ENCODE results near the gene TTLL3.

TTLL3 gene

DNA sequence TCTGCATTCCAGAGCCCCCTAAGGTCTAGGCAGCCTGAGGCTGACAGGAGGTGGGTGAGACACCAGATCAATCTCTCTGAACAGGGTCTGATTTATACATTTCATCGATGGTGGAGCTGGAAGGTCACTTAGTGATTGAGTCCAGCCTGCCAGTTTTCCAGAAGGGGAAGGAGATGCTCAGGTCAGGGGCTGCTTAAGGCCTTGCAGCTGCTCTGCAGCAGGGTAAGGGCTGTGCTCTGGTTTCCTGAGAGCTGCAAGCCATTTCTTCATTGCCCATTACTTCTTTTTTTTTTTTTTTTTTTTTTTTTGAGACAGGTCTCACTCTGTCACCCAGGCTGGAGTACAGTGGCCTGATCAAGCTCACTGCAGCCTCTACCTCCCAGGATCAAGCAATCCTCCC is 28.5 kb upstream of the TTLL3 start:
- no peak for DNase-seq

DNA sequence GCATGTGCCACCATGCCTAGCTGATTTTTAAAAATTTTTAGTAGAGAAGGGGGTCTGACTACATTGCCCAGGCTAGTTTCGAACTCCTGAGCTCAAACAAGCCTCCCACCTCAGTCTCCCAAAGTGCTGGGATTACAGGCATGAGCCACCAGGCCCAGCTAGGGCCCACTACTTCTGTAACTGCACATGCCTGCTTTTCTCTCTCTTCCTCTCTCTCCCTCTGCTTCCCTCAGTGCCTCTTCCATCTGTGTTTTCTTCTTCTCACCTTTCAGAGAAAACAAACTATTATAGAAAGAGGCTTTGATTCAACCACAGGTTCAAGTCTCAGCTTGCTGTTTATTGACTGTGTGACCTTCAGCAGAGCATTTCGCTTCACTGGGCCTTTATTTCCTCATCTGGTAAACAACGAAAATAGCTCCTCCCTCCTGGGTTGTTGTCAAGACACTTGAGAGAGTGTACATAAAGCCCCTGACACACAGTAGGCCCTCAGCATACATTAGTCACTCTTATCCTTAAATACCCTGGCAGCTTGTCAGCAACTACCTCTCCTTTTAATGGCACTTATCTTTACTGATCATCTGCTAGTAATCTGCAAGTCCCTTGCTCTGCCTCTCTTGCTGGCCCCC is 28.0 kb upstream of the TTLL3 start:
- DNase-seq = no peak

DNA sequence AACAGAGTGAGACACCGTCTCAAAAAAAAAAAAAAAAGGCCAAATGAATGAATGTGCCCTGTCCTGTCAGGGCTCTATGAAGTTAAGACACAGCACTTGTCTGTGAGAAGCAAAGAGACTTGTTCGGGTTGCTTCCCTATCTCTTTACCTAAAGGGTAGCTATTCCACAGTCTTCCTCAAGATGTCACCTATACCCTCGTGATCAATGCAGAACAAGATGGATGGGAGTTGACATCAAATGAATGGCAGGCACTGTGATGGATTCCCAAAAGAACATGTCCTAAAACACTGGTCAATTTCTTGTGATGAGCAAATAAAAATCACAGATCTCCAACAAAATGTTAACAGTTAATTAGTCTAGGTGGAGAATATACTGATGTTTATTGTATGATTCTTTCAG is 27.3 kb upstream of the TTLL3 start:
- peak; percentile 35 for DNase-seq

DNA sequence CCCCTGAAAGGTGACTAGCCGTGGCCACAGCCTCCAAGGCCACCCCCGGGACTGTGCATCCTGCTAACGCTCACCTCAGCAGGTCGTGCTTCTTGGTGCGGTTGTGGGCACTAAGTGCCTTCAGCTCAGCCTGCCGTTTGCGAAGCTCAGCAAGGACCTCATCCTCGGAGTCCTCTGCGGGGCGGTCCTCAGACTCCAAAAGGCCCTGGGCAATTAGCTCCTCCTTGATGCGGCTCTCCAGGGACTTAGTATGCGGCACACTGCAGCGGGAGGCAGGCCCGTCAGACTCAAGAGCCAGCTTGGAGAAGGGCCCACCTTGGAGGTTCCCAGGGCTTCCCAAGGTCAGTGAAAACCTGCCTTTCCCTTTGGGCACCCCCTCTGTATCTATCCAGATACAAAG is 26.1 kb upstream of the TTLL3 start:
- no peak for DNase-seq

DNA sequence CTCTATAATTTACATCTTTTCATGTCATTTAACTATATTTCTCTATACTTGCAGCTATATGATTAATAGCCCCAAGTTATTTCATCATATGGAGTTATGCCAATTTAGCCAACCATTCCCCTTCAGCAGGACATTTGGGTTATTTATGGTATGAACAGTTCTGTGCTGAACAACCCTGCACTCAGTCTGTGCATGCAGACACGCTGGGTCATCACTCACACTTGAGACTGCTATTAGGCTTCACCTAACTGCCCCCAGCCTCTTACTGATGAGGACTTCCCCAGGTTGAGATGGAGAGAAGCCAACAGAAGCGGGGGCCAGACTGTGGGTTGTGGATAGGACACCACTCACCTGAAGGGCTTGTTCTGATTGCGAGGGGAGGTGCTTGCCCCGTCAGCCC is 25.1 kb upstream of the TTLL3 start:
- DNase-seq = no peak

DNA sequence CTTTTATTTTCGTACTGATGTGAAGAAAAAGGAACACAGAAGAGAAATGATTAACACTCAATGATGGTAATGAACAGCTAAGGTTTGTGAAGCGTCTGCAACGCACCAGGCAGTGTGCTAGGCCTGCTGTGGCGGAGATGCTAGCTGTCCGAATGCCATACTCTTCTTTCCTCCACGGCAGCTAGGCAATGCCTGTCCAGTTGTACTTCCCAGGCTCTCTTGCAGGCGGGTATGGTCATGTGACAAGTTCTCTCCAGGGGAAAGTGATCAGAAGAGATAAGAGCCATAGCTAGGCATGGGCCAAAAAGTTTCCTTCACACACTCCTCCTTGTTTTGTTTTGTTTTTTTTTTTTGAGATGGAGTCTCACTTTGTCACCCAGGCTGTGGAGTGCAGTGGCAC is 24.5 kb upstream of the TTLL3 start:
- DNase-seq = no peak

DNA sequence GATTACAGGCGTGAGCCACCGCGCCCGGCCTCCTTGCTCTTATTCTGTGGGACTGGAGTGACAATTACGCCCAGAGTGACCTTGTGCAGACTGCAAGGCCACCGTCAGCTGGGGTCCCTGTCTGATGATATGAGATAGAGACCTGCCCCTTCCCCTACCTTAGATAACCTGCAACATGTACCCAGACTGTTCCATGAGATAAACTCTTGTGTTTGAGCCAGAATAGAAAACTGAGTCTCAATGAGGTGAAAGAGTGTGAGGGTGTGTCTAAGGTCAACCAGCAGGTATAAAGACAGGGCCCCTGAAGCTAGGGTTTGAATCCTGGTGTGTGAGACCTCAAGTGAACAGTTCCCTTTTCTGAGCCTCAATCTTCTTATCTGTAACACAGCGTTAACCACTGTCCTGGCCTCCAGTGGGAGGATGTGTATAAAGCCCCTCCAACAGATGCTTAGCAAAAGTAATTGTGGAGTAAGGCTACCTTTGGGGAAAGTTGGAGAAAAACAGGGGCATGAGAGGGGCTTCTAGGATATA is 23.8 kb upstream of the TTLL3 start:
- no peak for DNase-seq

DNA sequence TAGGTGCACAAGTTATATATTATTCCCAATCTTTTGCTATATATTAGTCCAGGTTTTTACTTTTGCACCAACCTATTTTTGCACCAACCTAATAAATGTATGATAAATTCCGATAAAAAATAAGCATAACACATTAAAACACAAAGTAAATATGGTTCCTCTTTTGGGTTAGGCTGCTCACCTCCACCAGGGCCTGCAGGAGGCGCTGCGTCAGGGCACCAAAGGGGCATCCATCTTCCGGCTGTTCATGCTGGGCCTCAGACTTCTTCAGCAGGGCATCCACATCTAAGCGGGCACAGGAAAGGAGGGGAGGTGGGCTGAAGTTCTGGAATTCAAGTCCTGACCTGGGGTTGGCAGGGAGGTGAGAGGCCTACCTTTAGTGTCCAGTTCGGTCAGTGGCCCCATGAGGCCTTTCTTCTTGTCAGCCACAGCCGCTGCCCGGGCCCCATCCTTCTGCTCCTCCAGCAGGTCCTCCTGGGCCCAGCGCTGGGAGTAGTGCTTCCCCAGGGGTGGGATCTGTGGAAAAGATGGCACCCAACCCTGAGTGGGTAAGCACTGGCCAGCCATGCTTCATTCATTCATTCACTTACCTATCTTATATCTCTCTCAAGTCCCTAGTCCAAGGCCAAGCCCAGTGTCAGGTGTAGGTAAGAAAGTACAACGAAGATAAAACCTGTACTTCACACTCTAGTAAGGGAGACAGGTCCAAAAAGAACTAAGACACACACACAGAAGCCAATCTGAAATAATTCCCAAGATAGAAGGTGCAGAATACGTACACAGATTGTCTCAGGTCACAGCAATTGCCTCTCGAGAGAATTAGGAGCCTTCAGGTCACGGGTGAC is 23.0 kb upstream of the TTLL3 start:
- no peak for DNase-seq

DNA sequence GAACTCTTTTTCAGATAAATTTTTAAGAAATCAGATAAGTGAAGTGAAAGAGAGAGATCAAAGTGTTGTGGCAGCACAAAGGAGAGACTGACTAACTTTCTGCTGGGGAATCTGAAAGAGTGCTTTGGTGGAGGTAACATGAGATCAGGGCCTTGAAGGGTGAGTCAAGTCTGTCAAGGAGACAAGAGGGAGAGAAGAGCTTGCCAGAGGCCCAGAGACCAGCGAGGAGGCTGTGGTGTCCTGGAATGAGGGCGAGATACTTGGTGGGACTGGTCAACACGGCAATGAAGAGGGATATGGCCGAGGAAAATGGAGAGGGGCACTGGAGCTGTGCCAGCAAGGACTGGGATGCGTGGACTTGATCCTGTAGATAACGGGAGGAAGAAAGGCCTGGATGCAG is 22.3 kb upstream of the TTLL3 start:
- peak; percentile 32 for DNase-seq

DNA sequence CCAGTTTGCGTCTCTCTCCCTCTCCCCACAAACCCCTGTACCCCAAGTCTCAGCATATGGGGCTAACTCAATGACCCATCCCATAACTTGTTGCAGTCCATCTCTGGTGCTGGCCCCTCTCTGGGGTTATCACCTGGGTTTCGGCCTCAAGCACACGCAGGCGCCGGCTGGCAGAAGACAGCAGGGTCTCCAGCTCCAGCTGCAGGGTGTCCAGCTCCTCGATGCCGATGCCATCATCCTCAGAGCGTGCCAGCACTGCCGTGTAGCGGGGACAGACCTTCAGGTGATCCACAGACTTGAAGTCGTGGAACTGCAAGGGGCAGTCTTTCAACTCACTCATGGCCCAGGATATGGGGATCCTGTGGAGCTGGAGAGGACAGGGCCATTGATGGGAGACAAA is 18.9 kb upstream of the TTLL3 start:
- DNase-seq = no peak

DNA sequence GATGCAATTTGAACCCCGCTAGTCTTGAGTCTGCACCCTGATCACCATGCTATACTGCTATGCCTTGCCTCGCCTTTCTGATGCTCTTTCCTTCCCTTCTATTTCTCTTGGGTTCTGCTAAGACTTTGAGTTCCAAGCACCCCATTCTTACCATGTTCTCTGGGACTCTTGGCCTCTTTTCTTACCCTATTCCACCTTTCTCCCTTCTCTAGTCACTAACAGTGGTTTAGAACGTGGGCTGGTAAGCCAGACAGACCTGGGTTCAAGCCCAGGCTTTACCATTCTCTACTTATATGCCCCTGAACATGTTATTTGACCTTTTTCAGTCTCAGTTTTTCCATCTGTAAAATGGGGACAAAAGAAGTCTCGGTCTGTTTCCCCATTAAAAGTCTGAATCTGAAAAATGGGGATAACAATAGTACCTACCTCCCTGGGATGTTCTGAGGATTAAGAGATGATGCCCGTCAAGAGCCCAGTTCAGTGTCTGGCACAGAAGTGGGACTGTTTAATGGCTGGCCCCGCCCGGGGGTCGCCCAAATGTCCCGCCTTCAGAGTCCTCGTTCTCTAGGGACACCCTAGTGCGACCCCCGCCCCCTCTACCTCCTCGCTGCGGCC is 18.2 kb upstream of the TTLL3 start:
- no peak for DNase-seq

DNA sequence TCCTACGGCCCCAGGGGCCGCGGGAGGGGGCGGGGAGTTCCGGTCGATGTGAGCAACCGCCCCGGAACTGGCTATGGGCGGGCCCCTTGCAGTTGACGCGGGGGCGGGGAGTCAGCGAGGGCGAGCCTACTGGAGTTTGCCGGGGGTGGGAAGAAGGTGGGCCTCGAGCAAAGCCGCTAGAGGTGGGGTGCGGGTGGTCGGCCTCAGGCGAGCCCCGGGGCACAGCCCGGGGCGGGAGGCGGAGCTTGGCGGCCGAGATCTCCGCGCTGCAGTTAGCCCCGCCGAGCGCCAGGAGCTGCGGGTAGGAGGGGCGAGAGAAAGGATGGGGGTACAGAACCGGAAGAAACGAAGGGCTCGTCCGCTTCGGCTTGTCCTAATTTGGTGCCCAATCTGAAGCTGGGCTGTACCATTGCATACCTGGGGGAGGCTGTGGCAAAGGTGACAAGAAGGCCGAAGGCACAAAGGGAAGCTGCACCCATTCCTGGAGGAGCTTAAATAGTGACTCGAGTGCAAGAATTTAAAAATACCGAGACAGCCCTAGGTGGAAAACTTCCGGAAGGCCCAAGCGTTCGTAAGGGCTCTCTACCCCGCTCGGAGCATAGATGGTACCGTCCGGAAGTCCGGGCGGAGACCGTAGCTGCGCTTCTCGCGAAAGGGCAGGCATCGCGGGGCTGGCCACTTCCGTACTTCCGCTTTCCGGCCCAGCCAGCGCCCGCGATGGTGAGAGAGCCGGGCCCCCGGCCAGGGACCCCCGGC is 17.5 kb upstream of the TTLL3 start, which contains the start of the genes ARPC4 and TADA3:
Gene ARPC4, plus strand, starts transcription at position 678 of the 756 bp plus-strand sequence. Its CDS starts 40 bp downstream, at position 718.
Gene TADA3, minus strand, starts transcription at position 69 of the 756 bp plus-strand sequence. CDS start 1,007 bp downstream, outside the sequence.
- DNase-seq = peak; percentile 93

DNA sequence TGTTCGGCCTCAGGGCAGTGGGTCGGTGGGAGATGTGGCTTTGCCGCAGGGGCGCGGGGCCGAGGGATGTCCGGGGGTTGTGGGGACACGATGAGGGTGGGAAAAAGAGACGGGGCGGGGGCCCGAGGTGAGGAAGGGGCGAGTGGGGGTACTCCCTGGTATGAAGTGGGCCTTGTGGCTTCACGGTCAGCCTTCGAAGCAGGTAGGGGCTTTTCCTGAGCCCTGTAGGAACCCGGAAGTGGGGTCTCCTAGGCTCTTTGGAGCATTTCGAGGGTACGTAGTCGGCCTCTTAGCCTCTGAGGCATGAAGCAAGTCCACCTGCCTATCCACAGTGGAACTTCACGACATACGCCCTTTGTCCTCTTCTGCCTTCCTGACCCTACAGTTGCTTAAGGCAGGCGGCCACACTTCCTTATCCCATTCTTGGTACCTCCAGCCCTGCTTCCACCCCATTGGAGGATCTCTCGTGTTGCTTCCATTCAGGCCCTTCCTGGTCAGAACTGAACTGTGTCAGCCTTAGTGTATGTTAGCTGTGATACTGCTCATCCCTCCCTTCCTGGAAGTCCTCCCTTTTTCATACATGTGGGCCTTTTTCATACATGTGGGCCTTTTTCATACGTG is 16.8 kb upstream of the TTLL3 start:
- DNase-seq = peak; percentile 57

DNA sequence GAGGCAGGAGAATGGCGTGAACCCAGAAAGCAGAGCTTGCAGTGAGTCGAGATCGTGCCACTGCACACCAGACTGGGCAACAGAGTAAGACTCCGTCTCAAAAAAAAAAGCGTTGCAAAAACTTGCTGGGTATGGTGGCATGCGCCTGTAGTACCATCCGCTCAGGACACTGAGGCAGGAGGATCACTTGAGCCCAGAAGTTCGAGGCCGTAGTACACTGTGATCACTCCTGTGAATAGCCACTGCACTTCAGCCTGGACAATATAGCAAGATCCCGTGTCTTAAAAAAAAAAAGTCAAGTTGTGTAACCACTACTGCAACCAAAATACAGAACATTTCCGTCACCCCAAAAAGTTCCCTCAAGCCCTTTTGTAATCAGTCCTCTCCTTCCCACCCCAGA is 15.7 kb upstream of the TTLL3 start:
- DNase-seq = no peak

DNA sequence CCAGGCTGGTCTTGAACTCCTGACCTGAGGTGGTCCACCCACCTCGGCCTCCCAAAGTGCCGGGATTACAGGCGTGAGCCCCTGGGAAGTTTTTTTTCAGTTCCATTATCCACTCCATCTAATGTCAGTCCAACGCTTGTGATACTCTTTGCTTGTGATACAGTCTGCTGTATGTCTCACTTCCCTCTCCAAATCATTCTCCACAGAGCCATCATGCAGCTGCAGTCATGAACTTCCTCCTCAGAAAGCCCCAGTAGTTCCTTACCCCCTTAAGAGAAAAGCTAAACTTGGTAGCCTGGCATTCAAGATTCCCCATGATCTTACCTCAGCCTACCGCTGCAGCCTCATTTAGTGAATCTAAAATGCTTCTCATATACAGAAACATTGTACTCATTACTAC is 14.9 kb upstream of the TTLL3 start:
- DNase-seq = no peak

DNA sequence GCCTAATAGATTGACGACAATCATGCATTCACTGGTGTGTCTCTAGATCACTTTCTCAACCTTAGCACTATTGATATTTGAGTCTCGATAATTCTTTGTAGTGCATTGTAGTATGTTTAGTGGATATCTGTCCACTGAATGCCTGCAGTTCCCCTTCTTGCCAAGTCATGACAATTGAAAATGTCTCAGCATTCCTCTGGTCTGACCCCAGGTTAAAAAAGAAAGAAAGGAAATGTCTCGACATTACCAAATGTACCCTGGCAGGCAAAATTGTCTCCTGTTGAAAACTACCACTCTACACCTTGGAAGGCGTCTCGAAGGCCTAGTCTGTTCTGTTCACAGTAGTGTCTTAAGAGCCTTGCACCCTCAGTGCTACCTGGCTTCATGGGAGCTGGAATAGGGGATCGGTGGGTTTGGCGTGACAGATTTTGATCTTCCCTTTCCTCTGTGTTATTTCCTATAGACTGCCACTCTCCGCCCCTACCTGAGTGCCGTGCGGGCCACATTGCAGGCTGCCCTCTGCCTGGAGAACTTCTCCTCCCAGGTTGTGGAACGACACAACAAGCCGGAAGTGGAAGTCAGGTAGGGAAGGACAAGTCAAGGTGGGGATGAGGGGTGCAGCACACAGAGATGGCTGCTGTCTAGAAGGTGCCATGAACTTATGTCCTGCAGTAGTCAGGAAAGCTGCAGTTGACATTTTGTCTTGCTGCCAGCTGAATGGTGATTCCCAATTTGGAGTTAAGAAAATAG is 12.7 kb upstream of the TTLL3 start:
- no peak for DNase-seq

DNA sequence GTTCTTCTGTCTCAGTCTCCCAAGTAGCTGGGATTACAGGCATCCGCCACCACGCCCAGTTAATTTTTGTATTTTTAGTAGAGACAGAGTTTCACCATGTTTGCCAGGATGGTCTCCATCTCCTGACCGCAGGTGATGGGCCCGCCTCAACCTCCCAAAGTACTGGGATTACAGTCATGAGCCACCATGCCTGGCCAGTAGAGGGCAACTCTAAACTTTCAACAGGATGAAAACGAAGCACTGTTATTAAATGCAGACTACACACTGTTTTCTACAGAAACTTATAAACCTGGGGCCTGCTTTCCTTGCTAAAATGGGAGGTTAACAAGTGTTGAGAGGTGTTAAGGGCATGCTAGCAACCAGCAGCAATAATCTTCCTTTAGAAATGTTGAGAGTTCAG is 9.5 kb upstream of the TTLL3 start:
- no peak for DNase-seq

DNA sequence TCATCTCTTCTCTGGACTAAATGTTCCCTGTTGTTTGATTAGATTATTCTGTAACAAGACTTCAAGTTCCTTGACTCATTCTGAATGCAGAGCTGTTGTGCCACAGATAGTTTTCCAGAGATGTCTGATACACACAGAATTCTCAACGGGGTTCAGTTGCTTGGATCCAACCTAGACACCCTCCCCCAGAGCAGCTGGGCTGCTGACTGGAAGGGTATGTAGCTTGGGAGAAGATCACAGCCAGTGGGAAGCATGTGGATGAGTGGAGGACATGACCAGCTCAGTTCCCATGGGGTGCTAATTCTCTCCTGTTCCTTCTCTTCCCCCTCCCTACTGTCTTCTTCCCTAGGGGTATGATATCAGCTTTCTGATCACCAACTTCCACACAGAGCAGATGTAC is 6.6 kb upstream of the TTLL3 start:
- DNase-seq = no peak

DNA sequence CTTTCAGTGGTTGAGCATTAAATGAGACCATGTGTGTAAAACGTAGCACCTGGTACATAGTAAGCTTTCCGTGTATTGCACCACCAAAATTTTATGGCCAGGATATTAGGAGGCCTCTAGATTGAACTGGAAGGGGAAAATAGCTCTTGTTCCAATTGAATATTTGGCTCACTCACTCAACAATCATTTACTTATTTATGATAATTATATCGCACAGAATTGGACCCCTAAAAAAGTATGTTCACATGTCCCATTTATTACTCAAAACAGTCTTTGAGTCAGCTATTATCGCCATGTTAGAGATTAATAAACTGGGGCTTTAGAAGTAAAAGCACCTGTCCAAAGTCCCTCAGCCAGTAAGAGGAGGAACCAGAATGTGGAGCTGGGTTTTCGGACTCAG is 5.1 kb upstream of the TTLL3 start:
- no peak for DNase-seq

DNA sequence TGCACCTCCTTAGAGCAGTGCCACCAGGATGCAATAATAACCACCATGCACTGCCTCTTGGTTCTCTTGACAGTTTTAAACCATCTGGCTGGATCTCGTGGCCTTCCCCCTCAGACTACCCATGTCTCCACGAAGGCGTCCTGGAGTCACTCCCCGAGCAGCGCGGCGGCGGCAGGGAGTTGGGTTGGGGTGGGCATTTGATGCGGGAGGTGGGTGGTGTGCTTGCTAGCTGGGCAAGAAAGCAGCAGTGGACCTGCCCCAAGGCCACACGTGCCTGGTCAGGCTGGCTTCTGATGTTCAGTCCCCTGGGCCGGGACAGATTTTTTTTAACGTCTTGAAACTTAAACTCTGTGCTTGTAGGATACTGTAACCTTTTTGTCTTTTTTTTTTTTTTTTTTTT is 3.9 kb upstream of the TTLL3 start:
- DNase-seq = no peak

DNA sequence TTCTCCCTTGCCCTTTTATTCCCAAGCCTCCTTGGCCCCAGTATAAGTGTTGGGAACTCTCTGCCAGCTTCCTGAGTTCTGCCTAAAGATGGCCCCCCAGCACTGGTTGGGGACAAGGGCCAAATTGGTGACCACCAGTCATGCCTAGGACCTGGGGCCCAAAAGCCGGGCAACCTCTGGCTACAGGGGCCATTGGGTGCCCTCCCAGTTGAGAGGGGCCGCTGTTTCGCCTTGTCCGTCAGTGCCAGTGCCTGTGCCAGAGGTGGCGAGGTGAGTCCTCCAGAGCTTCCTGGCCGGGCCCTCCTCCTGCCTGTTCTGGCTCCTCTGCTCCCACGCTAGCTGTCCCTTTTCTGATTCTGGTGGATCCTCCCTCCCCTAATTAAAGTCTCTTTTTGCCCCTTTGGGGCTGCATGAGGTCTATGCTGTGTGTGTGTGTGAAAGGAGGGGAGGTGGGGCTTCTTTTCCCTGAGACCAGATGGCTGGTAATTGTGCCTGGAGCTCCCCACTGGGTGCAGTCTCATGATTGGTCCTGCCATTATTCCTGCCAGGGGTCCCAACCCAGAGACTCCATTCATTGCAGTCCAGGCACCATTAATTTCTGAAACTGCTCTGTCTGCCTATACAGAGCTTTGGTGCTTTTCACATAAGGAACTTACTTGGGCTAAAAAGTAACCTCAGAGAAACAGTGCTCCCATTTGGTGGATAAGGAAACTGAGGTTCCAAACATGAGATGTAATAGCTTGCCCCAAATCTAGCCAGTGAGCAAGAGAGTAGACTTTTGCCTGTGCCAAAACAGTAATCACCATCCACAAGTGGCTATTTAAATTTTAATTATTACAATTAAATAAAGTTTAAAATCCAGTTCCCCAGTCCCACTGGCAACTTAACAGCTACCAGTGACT is 3.1 kb upstream of the TTLL3 start:
- no peak for DNase-seq

Measured in activated CD4-positive, alpha-beta T cell treated with anti-CD3 and anti-CD28 coated beads, Interleukin-2, amount 50 U/mL, for 16 hours (primary cell).